MM.1S (cell line): Measurements from ENCODE around the gene FOXP1.

Experiments
- DNase-seq: peaks from one replicate; pipeline ENCODE4 v3.0.0-alpha.2; 2015
- H2AFZ ChIP-seq: fragments of 300-600 bp; sonication (generic); 2 replicates; pipeline ENCODE4 v1.6.0; 2016; ENCODE audit warnings: antibody characterized with exemption, low read length
- H3F3A ChIP-seq: fragments of 300-600 bp; sonication (generic); 2 replicates; pipeline ENCODE4 v1.6.1; 2016; ENCODE audit warnings: mild to moderate bottlenecking, antibody characterized with exemption, low read length, moderate library complexity, mixed read lengths; ENCODE audit not compliant: insufficient read depth
- H3K27ac ChIP-seq: fragments of 300-600 bp; sonication (generic); 2 replicates; pipeline ENCODE4 v1.5.1; 2016; ENCODE audit warnings: mild to moderate bottlenecking, low read length
- H3K27me3 ChIP-seq: fragments of 300-600 bp; sonication (generic); replicated peaks from 2 replicates; pipeline ENCODE4 v1.6.0; 2016; ENCODE audit warnings: low read length; ENCODE audit not compliant: insufficient read depth
- H3K36me3 ChIP-seq: fragments of 300-600 bp; sonication (generic); replicated peaks from 2 replicates; pipeline ENCODE4 v1.6.1; 2016; ENCODE audit warnings: mild to moderate bottlenecking, low read length, mixed read lengths; ENCODE audit not compliant: insufficient read depth
- H3K4me1 ChIP-seq: fragments of 300-600 bp; sonication (generic); 2 replicates; pipeline ENCODE4 v1.6.1; 2016; ENCODE audit warnings: low read length, mixed read lengths
- H3K4me2 ChIP-seq: fragments of 300-600 bp; sonication (generic); 2 replicates; pipeline ENCODE4 v1.6.0; 2016; ENCODE audit warnings: low read depth, low read length
- H3K4me3 ChIP-seq: fragments of 300-600 bp; sonication (generic); 2 replicates; pipeline ENCODE4 v1.5.1; 2016; ENCODE audit warnings: low read length, mixed read lengths
- H3K79me2 ChIP-seq: fragments of 300-600 bp; sonication (generic); 2 replicates; pipeline ENCODE4 v1.6.1; 2016; ENCODE audit warnings: mixed run types, low read length, mixed read lengths
- H3K9ac ChIP-seq: fragments of 300-600 bp; sonication (generic); 2 replicates; pipeline ENCODE4 v1.6.1; 2016; ENCODE audit warnings: low read length, mixed read lengths
- H3K9me2 ChIP-seq: fragments of 300-600 bp; sonication (generic); replicated peaks from 2 replicates; pipeline ENCODE4 v1.6.1; 2016; ENCODE audit warnings: mild to moderate bottlenecking, low read length, mixed read lengths; ENCODE audit not compliant: insufficient read depth
- H3K9me3 ChIP-seq: fragments of 300-600 bp; sonication (generic); replicated peaks from 2 replicates; pipeline ENCODE4 v1.6.1; 2016; ENCODE audit warnings: mild to moderate bottlenecking, low read length, mixed read lengths; ENCODE audit not compliant: insufficient read depth
- H4K20me1 ChIP-seq: fragments of 300-600 bp; sonication (generic); 2 replicates; pipeline ENCODE4 v1.6.1; 2016; ENCODE audit warnings: mild to moderate bottlenecking, low read length, moderate library complexity, mixed read lengths; ENCODE audit not compliant: insufficient read depth
- CTCF ChIP-seq: fragments of 300-600 bp; sonication (generic); IDR thresholded peaks from 2 replicates; pipeline ENCODE4 v1.5.1; 2016; ENCODE audit warnings: antibody characterized with exemption, low read length, mixed read lengths
- EZH2 ChIP-seq: fragments of 300-600 bp; sonication (generic); optimal IDR thresholded peaks from 2 replicates; pipeline ENCODE3; 2017; ENCODE audit warnings: low read depth, mild to moderate bottlenecking, antibody characterized with exemption, low read length, mixed read lengths
- EZH2phosphoT487 ChIP-seq: fragments of 300-600 bp; sonication (generic); IDR thresholded peaks from 2 replicates; pipeline ENCODE4 v1.6.1; 2018; ENCODE audit warnings: antibody characterized with exemption, low read length

FOXP1 gene

GRCh38 chr3:71143493-71143892 is 440.0 kb downstream of the FOXP1 start:
- Histone ChIP-seq H3K4me2 (no peak overlapping the region), H3K4me3 (no peak overlapping the region), H4K20me1 (no peaks in the 10 kb centered on the region), H3K9me3 (no peaks in the 10 kb centered on the region), H3K79me2 (no peaks in the 10 kb centered on the region), H3K27me3 (no peaks in the 10 kb centered on the region), H2AFZ (no peak overlapping the region), H3K9me2 (no peaks in the 10 kb centered on the region), H3K27ac (no peak overlapping the region), H3F3A (no peaks in the 10 kb centered on the region), H3K9ac (no peak overlapping the region), H3K36me3 (no peaks in the 10 kb centered on the region), H3K4me1 (no peaks in the 10 kb centered on the region)
- TF ChIP-seq EZH2 (no peak), CTCF (no peak), EZH2phosphoT487 (no peak)
- DNase-seq, result no peak

- H3K36me3 ChIP-seq, result no peaks in the 10 kb centered on the region
- no peak overlapping the region for H3K4me3 ChIP-seq
- no peaks in the 10 kb centered on the region for H3K79me2 ChIP-seq
- no peak for DNase-seq
- no peaks in the 10 kb centered on the region for H3F3A ChIP-seq
- no peak overlapping the region for H3K9ac ChIP-seq
- TF ChIP-seq CTCF (no peak), EZH2 (no peak), EZH2phosphoT487 (no peak)
- no peaks in the 10 kb centered on the region for H3K27me3 ChIP-seq
- no peaks in the 10 kb centered on the region for H4K20me1 ChIP-seq
- H2AFZ ChIP-seq, result no peak overlapping the region
- H3K9me3 ChIP-seq, result no peaks in the 10 kb centered on the region
- H3K4me2 ChIP-seq, result no peak overlapping the region
- H3K4me1 ChIP-seq, result no peaks in the 10 kb centered on the region
- no peak overlapping the region for H3K27ac ChIP-seq
- no peaks in the 10 kb centered on the region for H3K9me2 ChIP-seq
Observed at GRCh38 chr3:71142441-71143161, 440.9 kb downstream of the FOXP1 start.

- H3K9me3 ChIP-seq, result no peaks in the 10 kb centered on the region
- no peak overlapping the region for H2AFZ ChIP-seq
- DNase-seq, result no peak
- TF ChIP-seq CTCF (no peak), EZH2 (no peak), EZH2phosphoT487 (no peak)
- H3K27me3 ChIP-seq, result no peaks in the 10 kb centered on the region
- H3F3A ChIP-seq, result no peaks in the 10 kb centered on the region
- H4K20me1 ChIP-seq, result no peaks in the 10 kb centered on the region
- H3K4me2 ChIP-seq, result no peak overlapping the region
- no peak overlapping the region for H3K4me3 ChIP-seq
- H3K27ac ChIP-seq, result no peak overlapping the region
- no peaks in the 10 kb centered on the region for H3K9me2 ChIP-seq
- no peaks in the 10 kb centered on the region for H3K4me1 ChIP-seq
- H3K36me3 ChIP-seq, result no peaks in the 10 kb centered on the region
- H3K79me2 ChIP-seq, result no peaks in the 10 kb centered on the region
- no peak overlapping the region for H3K9ac ChIP-seq
Observed at GRCh38 chr3:71140477-71140876, 443.1 kb downstream of the FOXP1 start.
